Measurements from ENCODE around the gene THSD7B.

Gene THSD7B

GRCh38 chr2:136909777-136910176 is 144.4 kb downstream of the THSD7B start:
- WGBS (ENCODE audit: extremely low coverage, insufficient coverage, insufficient read length), result no CpG with 5 or more reads among the region's 1 CpG

GRCh38 chr2:136916131-136916530 is 150.8 kb downstream of the THSD7B start:
- Histone ChIP-seq H4K12ac (ENCODE audit: low read depth, low read length) (no peak overlapping the region), H3K18ac (ENCODE audit: low read length) (no peak overlapping the region), H3K4ac (ENCODE audit: low read depth, low read length) (no peak overlapping the region), H3K4me2 (ENCODE audit: low read length) (no peak overlapping the region), H3K79me1 (ENCODE audit: low read length) (no peaks in the 10 kb centered on the region), H3K23ac (ENCODE audit: low read length) (no peak overlapping the region), H3K9ac (ENCODE audit: low read length) (no peak overlapping the region), H2BK12ac (ENCODE audit: low read length) (no peak overlapping the region), H4K8ac (ENCODE audit: low read depth, low read length) (no peak overlapping the region), H2AFZ (ENCODE audit: insufficient read depth, low read length, poor library complexity) (no peak overlapping the region), H2BK5ac (ENCODE audit: low read depth, low read length, poor library complexity) (no peak overlapping the region), H3K27me3 (ENCODE audit: insufficient read depth, low read length) (no peaks in the 10 kb centered on the region), H3K9me3 (ENCODE audit: insufficient read depth, low read depth, low read length) (peaks cover 4% of the 10 kb centered on the region), H4K91ac (ENCODE audit: low read depth, low read length) (no peak overlapping the region), H3K4me1 (ENCODE audit: control insufficient read depth in 1 of 2, insufficient read depth in 2 of 2, low read length in 2 of 2) (no peaks in the 10 kb centered on the region), H2BK120ac (ENCODE audit: insufficient read depth, low read length, poor library complexity) (no peak overlapping the region), H3K79me2 (ENCODE audit: control insufficient read depth, insufficient read depth, low read length, poor library complexity) (no peaks in the 10 kb centered on the region), H3K27ac (ENCODE audit: low read depth, low read length) (no peak overlapping the region), H3K4me3 (ENCODE audit: low read depth, low read length) (no peak overlapping the region), H2AK5ac (ENCODE audit: low read length) (no peak overlapping the region), H3K36me3 (ENCODE audit: control insufficient read depth in 1 of 2, insufficient read depth in 2 of 2, low read length in 2 of 2) (peaks cover 0 to 1% of the 10 kb centered on the region in 2 experiments), H3K14ac (ENCODE audit: low read length) (no peak overlapping the region)
- WGBS (ENCODE audit: extremely low coverage, insufficient coverage, insufficient read length), result no CpG with 5 or more reads among the region's 2 CpGs
- no peak for DNase-seq

More at GRCh38 chr2:136909777-136910176, 144.4 kb downstream of the THSD7B start:
- Histone ChIP-seq H3K36me3 (ENCODE audit: control insufficient read depth in 1 of 2, insufficient read depth in 2 of 2, low read length in 2 of 2) (peaks cover 0 to 1% of the 10 kb centered on the region in 2 experiments), H3K9me3 (ENCODE audit: insufficient read depth, low read depth, low read length) (no peaks in the 10 kb centered on the region), H3K9ac (ENCODE audit: low read length) (no peak overlapping the region), H2BK5ac (ENCODE audit: low read depth, low read length, poor library complexity) (no peak overlapping the region), H4K12ac (ENCODE audit: low read depth, low read length) (no peak overlapping the region), H2AFZ (ENCODE audit: insufficient read depth, low read length, poor library complexity) (no peak overlapping the region), H3K79me1 (ENCODE audit: low read length) (no peaks in the 10 kb centered on the region), H2AK5ac (ENCODE audit: low read length) (no peak overlapping the region), H3K18ac (ENCODE audit: low read length) (no peak overlapping the region), H2BK120ac (ENCODE audit: insufficient read depth, low read length, poor library complexity) (no peak overlapping the region), H2BK12ac (ENCODE audit: low read length) (no peak overlapping the region), H3K4me2 (ENCODE audit: low read length) (no peak overlapping the region), H4K91ac (ENCODE audit: low read depth, low read length) (no peak overlapping the region), H3K23ac (ENCODE audit: low read length) (no peak overlapping the region), H3K4ac (ENCODE audit: low read depth, low read length) (no peak overlapping the region), H3K14ac (ENCODE audit: low read length) (no peak overlapping the region), H3K4me3 (ENCODE audit: low read depth, low read length) (no peak overlapping the region), H3K79me2 (ENCODE audit: control insufficient read depth, insufficient read depth, low read length, poor library complexity) (no peaks in the 10 kb centered on the region), H3K27me3 (ENCODE audit: insufficient read depth, low read length) (no peaks in the 10 kb centered on the region), H3K27ac (ENCODE audit: low read depth, low read length) (no peak overlapping the region), H4K8ac (ENCODE audit: low read depth, low read length) (no peak overlapping the region), H3K4me1 (ENCODE audit: control insufficient read depth in 1 of 2, insufficient read depth in 2 of 2, low read length in 2 of 2) (no peaks in the 10 kb centered on the region)
- no peak for DNase-seq

GRCh38 chr2:136917411-136917881 is 152.1 kb downstream of the THSD7B start:
- H4K12ac ChIP-seq (ENCODE audit: low read depth, low read length), result no peak overlapping the region
- H3K4me1 ChIP-seq (ENCODE audit: control insufficient read depth in 1 of 2, insufficient read depth in 2 of 2, low read length in 2 of 2), result no peaks in the 10 kb centered on the region
- no peak for DNase-seq
- peaks cover 4% of the 10 kb centered on the region for H3K9me3 ChIP-seq (ENCODE audit: insufficient read depth, low read depth, low read length)
- no peaks in the 10 kb centered on the region for H3K27me3 ChIP-seq (ENCODE audit: insufficient read depth, low read length)
- no peak overlapping the region for H3K4me3 ChIP-seq (ENCODE audit: low read depth, low read length)
- no peak overlapping the region for H3K23ac ChIP-seq (ENCODE audit: low read length)
- no peak overlapping the region for H2AFZ ChIP-seq (ENCODE audit: insufficient read depth, low read length, poor library complexity)
- no peak overlapping the region for H3K4me2 ChIP-seq (ENCODE audit: low read length)
- no peak overlapping the region for H2BK120ac ChIP-seq (ENCODE audit: insufficient read depth, low read length, poor library complexity)
- H2BK12ac ChIP-seq (ENCODE audit: low read length), result no peak overlapping the region
- no peaks in the 10 kb centered on the region for H3K79me1 ChIP-seq (ENCODE audit: low read length)
- no peaks in the 10 kb centered on the region for H3K79me2 ChIP-seq (ENCODE audit: control insufficient read depth, insufficient read depth, low read length, poor library complexity)
- no peak overlapping the region for H4K8ac ChIP-seq (ENCODE audit: low read depth, low read length)
- H4K91ac ChIP-seq (ENCODE audit: low read depth, low read length), result no peak overlapping the region
- H3K36me3 ChIP-seq (ENCODE audit: control insufficient read depth in 1 of 2, insufficient read depth in 2 of 2, low read length in 2 of 2), result peaks cover 0 to 1% of the 10 kb centered on the region in 2 experiments
- H3K4ac ChIP-seq (ENCODE audit: low read depth, low read length), result no peak overlapping the region
- no peak overlapping the region for H3K27ac ChIP-seq (ENCODE audit: low read depth, low read length)
- H2AK5ac ChIP-seq (ENCODE audit: low read length), result no peak overlapping the region
- no CpG with 5 or more reads among the region's 5 CpGs for WGBS (ENCODE audit: extremely low coverage, insufficient coverage, insufficient read length)
- H3K9ac ChIP-seq (ENCODE audit: low read length), result no peak overlapping the region
- H3K18ac ChIP-seq (ENCODE audit: low read length), result no peak overlapping the region
- no peak overlapping the region for H3K14ac ChIP-seq (ENCODE audit: low read length)
- no peak overlapping the region for H2BK5ac ChIP-seq (ENCODE audit: low read depth, low read length, poor library complexity)

- no peak overlapping the region for H3K18ac ChIP-seq (ENCODE audit: low read length)
- no peaks in the 10 kb centered on the region for H3K36me3 ChIP-seq (ENCODE audit: control insufficient read depth in 1 of 2, insufficient read depth in 2 of 2, low read length in 2 of 2)
- no peak overlapping the region for H4K8ac ChIP-seq (ENCODE audit: low read depth, low read length)
- no peaks in the 10 kb centered on the region for H3K79me2 ChIP-seq (ENCODE audit: control insufficient read depth, insufficient read depth, low read length, poor library complexity)
- H3K9ac ChIP-seq (ENCODE audit: low read length), result no peak overlapping the region
- H3K79me1 ChIP-seq (ENCODE audit: low read length), result no peaks in the 10 kb centered on the region
- no peak overlapping the region for H3K23ac ChIP-seq (ENCODE audit: low read length)
- no peak overlapping the region for H2AK5ac ChIP-seq (ENCODE audit: low read length)
- no CpG with 5 or more reads among the region's 4 CpGs for WGBS (ENCODE audit: extremely low coverage, insufficient coverage, insufficient read length)
- H3K4me1 ChIP-seq (ENCODE audit: control insufficient read depth in 1 of 2, insufficient read depth in 2 of 2, low read length in 2 of 2), result no peaks in the 10 kb centered on the region
- H3K4me3 ChIP-seq (ENCODE audit: low read depth, low read length), result no peak overlapping the region
- H2AFZ ChIP-seq (ENCODE audit: insufficient read depth, low read length, poor library complexity), result no peak overlapping the region
- no peak overlapping the region for H2BK120ac ChIP-seq (ENCODE audit: insufficient read depth, low read length, poor library complexity)
- no peak overlapping the region for H3K14ac ChIP-seq (ENCODE audit: low read length)
- peaks cover 4% of the 10 kb centered on the region for H3K9me3 ChIP-seq (ENCODE audit: insufficient read depth, low read depth, low read length)
- H4K91ac ChIP-seq (ENCODE audit: low read depth, low read length), result no peak overlapping the region
- H3K27me3 ChIP-seq (ENCODE audit: insufficient read depth, low read length), result no peaks in the 10 kb centered on the region
- H4K12ac ChIP-seq (ENCODE audit: low read depth, low read length), result no peak overlapping the region
- no peak for DNase-seq
- no peak overlapping the region for H3K4ac ChIP-seq (ENCODE audit: low read depth, low read length)
- H2BK5ac ChIP-seq (ENCODE audit: low read depth, low read length, poor library complexity), result no peak overlapping the region
- no peak overlapping the region for H3K4me2 ChIP-seq (ENCODE audit: low read length)
- H2BK12ac ChIP-seq (ENCODE audit: low read length), result no peak overlapping the region
- H3K27ac ChIP-seq (ENCODE audit: low read depth, low read length), result no peak overlapping the region
Observed at GRCh38 chr2:136919682-136920081, 154.3 kb downstream of the THSD7B start.

Data from trophoblast cell (in vitro differentiated cells and primary cell).